BE2C (cell line): ENCODE measurements around the gene LPIN2.
A peak's percentile ranks its signal among the peaks of the same experiment; 100 is the strongest.

Experiments used
- DNase-seq: peaks from one replicate; pipeline ENCODE4 v3.0.0-alpha.2; 2020
- H3K27me3 ChIP-seq: fragments of 250-450 bp; sonication (Bioruptor Pico); 2 replicates; pipeline ENCODE4 v1.5.1; 2020; ENCODE audit warnings: mild to moderate bottlenecking
- H3K36me3 ChIP-seq: fragments of 250-450 bp; sonication (Bioruptor Pico); 2 replicates; pipeline ENCODE4 v1.5.1; 2020; ENCODE audit warnings: mild to moderate bottlenecking
- H3K4me1 ChIP-seq: fragments of 250-450 bp; sonication (Bioruptor Pico); 2 replicates; pipeline ENCODE4 v1.5.1; 2020
- H3K4me3 ChIP-seq: 2 replicates; pipeline ENCODE4 v1.5.1; 2011; ENCODE audit warnings: low read depth, low read length
- H3K9me3 ChIP-seq: fragments of 250-450 bp; sonication (Bioruptor Pico); 2 replicates; pipeline ENCODE4 v1.5.1; 2020
- TF ChIP-seq, protein P1 (sequence below): IDR thresholded peaks from 2 replicates; pipeline ENCODE4 v1.5.1; 2012; ENCODE audit warnings: mild to moderate bottlenecking, low read depth, low read length

LPIN2 gene

GRCh38 chr18:2986150-2986865 lies 26.6 kb downstream of the LPIN2 start:
- H3K4me3 ChIP-seq: no peak overlapping the region
- DNase-seq: no peak
- no peaks in the 10 kb centered on the region for H3K9me3 ChIP-seq
- H3K36me3 ChIP-seq: no peaks in the 10 kb centered on the region
- no peaks in the 10 kb centered on the region for H3K27me3 ChIP-seq
- no peaks in the 10 kb centered on the region for H3K4me1 ChIP-seq
- TF ChIP-seq, protein P1, sequence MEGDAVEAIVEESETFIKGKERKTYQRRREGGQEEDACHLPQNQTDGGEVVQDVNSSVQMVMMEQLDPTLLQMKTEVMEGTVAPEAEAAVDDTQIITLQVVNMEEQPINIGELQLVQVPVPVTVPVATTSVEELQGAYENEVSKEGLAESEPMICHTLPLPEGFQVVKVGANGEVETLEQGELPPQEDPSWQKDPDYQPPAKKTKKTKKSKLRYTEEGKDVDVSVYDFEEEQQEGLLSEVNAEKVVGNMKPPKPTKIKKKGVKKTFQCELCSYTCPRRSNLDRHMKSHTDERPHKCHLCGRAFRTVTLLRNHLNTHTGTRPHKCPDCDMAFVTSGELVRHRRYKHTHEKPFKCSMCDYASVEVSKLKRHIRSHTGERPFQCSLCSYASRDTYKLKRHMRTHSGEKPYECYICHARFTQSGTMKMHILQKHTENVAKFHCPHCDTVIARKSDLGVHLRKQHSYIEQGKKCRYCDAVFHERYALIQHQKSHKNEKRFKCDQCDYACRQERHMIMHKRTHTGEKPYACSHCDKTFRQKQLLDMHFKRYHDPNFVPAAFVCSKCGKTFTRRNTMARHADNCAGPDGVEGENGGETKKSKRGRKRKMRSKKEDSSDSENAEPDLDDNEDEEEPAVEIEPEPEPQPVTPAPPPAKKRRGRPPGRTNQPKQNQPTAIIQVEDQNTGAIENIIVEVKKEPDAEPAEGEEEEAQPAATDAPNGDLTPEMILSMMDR: no peak

DNA sequence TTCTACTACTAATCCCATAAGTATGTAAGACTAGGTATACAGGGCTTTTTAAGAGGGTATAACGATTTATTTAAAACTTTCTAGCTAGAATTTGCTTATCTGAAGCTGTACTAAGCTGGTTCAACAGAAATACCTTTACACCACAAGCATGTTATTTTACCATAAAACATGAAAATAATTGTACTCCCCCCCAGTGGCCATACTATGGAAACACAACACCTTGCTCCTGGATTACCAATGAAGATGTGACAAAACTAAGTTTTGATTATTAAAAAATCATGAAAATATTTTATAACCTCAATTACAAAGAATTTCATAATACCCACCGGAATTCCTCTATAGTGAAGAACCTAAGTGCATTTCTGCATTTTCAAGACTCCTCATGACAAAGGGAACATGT lies 27.3 kb downstream of the LPIN2 start:
- no peak for DNase-seq
- Histone ChIP-seq H3K9me3 (no peaks in the 10 kb centered on the region), H3K36me3 (no peaks in the 10 kb centered on the region), H3K4me1 (no peaks in the 10 kb centered on the region), H3K27me3 (no peaks in the 10 kb centered on the region), H3K4me3 (no peak overlapping the region)
- TF ChIP-seq, protein P1: peak; percentile 41

GRCh38 chr18:2984703-2985261 lies 28.2 kb downstream of the LPIN2 start:
- no peaks in the 10 kb centered on the region for H3K27me3 ChIP-seq
- H3K4me1 ChIP-seq: no peaks in the 10 kb centered on the region
- H3K36me3 ChIP-seq: no peaks in the 10 kb centered on the region
- H3K4me3 ChIP-seq: no peak overlapping the region
- TF ChIP-seq, protein P1: no peak
- H3K9me3 ChIP-seq: no peaks in the 10 kb centered on the region
- DNase-seq: no peak

GRCh38 chr18:2984091-2984490 lies 28.9 kb downstream of the LPIN2 start:
- TF ChIP-seq, protein P1: no peak
- DNase-seq: no peak
- Histone ChIP-seq H3K36me3 (no peaks in the 10 kb centered on the region), H3K27me3 (no peaks in the 10 kb centered on the region), H3K4me1 (no peaks in the 10 kb centered on the region), H3K9me3 (no peaks in the 10 kb centered on the region), H3K4me3 (no peak overlapping the region)

DNA sequence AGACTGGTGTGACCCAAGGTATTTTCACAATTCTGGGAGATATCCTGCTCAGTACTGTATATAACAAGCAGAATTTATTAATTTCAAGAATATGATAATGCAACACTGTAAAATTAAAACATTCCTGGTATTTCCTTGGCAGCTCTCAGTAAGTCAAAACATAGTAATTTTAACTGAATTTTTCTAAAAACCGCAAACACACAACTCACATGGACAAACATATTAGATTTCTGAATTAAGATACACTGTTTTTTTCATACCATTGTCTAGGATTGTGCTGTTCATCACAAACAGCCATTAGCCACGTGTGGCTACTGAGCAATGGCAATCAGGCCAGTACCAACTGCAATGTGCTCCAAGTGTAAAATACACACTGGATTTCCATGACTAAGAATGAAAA lies 29.6 kb downstream of the LPIN2 start:
- no peak overlapping the region for H3K4me3 ChIP-seq
- no peaks in the 10 kb centered on the region for H3K36me3 ChIP-seq
- TF ChIP-seq, protein P1: no peak
- no peaks in the 10 kb centered on the region for H3K27me3 ChIP-seq
- DNase-seq: no peak
- no peaks in the 10 kb centered on the region for H3K4me1 ChIP-seq
- no peaks in the 10 kb centered on the region for H3K9me3 ChIP-seq

DNA sequence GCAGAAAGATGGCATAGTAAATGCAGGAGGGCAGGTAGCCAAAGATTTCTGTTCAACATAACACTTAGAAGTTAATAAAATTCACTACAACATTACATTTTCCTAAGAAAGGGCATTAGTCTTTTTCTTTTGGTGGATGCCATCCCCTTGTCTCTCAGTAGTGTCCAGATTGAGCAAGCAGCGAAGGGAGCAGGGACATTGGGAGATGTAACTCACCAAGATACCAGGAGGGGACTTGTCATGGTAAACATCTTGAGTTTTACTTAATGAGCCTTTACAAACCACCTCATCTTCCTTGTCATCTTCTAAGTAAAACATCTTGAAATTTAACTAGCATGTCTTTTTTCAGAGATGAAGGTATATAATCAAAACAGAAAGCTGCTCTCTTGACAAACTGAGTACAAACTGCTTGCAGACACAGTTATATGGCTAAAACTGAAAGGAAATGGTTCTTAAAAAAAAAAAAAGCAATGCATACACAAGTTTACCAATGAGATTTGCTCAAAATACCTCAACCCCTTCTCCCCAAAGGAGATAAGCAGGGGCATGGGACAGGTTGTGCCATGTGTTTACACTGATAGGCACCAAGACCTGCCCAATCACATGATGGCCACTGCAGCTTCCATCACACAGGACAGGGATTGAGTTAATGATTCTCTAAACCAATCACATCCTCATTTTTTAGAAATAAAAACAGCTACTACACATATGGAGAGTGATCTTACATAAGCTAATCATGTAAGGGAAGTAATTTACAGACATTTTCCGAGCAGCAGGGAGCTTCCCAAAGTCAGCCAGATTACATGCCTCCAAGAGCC lies 30.3 kb downstream of the LPIN2 start:
- no peak for DNase-seq
- H3K9me3 ChIP-seq: no peaks in the 10 kb centered on the region
- no peak overlapping the region for H3K4me3 ChIP-seq
- H3K36me3 ChIP-seq: no peaks in the 10 kb centered on the region
- H3K27me3 ChIP-seq: no peaks in the 10 kb centered on the region
- no peaks in the 10 kb centered on the region for H3K4me1 ChIP-seq
- TF ChIP-seq, protein P1: no peak
